ENCODE measurements around the gene SCN10A. TPM values are rescaled to one million over a fixed set of nuclear protein-coding genes. Genes with fewer than 3 reads are reported as not detected.

The SCN10A gene
- total and polyA plus RNA-seq, 7 donors: not detected

GRCh38 chr3:38773528-38773927 is 42.5 kb downstream of the SCN10A start:
- Histone ChIP-seq H3K9me3 (no peaks in the 10 kb centered on the region), H3K4me3 (no peak overlapping the region), H3K27me3 (ENCODE audit: insufficient read depth in 3 of 3, low read length in 2 of 3) (no peaks in the 10 kb centered on the region), H3K36me3 (ENCODE audit: insufficient read depth in 1 of 2, low read depth in 1 of 2) (no peaks in the 10 kb centered on the region), H3K4me1 (no peaks in the 10 kb centered on the region), H3K27ac (no peak overlapping the region)
- ATAC-seq: no peak
- intact Hi-C loops (cut with DNase I): no loop called here
- DNase-seq: no peak
- TF ChIP-seq CTCF (IDR thresholded peaks at IDR 0.05): no peak

DNA sequence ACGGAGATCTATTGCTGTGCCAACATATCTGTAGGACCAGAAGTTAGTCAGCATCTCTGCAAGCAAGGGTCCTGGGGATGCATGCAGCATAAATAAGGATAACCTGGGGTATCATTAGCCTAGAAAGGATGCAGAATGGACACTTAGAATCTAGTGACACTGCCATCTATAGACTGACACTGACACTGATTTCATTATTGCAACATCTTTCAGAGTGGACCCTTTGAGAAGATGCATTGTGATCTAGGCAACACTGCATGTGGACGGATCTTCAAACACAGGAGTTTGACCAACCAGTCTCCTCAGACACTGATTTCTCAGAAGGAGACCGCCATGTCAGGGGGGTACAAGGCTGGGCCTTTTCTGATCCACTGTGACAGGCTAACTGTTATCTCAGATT is 52.4 kb downstream of the SCN10A start:
- Histone ChIP-seq H3K4me3 (no peak overlapping the region), H3K27ac (no peak overlapping the region), H3K9me3 (no peaks in the 10 kb centered on the region), H3K4me1 (no peaks in the 10 kb centered on the region), H3K27me3 (ENCODE audit: insufficient read depth in 3 of 3, low read length in 2 of 3) (no peaks in the 10 kb centered on the region), H3K36me3 (ENCODE audit: insufficient read depth in 1 of 2, low read depth in 1 of 2) (no peaks in the 10 kb centered on the region)
- no peak for TF ChIP-seq CTCF (IDR thresholded peaks at IDR 0.05)
- intact Hi-C loops (cut with DNase I): no loop called here
- ATAC-seq (no peak), DNase-seq (no peak)
- 47 to 67% (median 50%) methylated on average over 3 of the region's 3 CpGs for WGBS, 3 donors

DNA sequence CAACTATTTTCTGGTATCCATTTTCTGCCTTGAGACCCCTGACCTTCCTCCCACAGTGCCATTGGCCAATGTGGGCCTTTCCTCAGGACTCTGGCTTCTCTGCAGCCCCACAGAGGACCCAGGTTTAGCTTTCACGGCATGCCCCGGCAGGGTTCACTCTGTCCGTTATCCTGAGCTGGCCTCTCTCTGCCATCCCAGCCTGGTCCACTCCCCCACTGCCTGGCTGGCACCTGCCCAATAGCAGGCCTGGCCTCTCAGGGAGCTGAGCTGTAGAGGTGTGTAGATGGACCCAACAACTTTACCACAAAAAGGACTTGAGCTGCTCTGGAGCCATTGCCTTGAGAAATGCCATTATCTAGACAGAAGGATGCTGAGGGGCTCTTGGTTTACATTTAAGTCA is 57.5 kb downstream of the SCN10A start:
- Histone ChIP-seq H3K27ac (no peak overlapping the region), H3K36me3 (ENCODE audit: insufficient read depth in 1 of 2, low read depth in 1 of 2) (no peaks in the 10 kb centered on the region), H3K27me3 (ENCODE audit: insufficient read depth in 3 of 3, low read length in 2 of 3) (no peaks in the 10 kb centered on the region), H3K4me1 (no peaks in the 10 kb centered on the region), H3K9me3 (no peaks in the 10 kb centered on the region), H3K4me3 (no peak overlapping the region)
- ATAC-seq (no peak), DNase-seq (no peak)
- TF ChIP-seq CTCF (IDR thresholded peaks at IDR 0.05): no peak
- WGBS, 3 donors: 70 to 93% (median 93%) methylated on average over 3 of the region's 3 CpGs
- intact Hi-C loops (cut with DNase I): no loop called here

- H3K9me3 ChIP-seq: no peaks in the 10 kb centered on the region
- no peaks in the 10 kb centered on the region for H3K27me3 ChIP-seq (ENCODE audit: insufficient read depth in 3 of 3, low read length in 2 of 3)
- 59 to 75% (median 63%) methylated on average over 4 of the region's 4 CpGs for WGBS, 3 donors
- H3K36me3 ChIP-seq (ENCODE audit: insufficient read depth in 1 of 2, low read depth in 1 of 2): no peaks in the 10 kb centered on the region
- ATAC-seq (no peak), DNase-seq (no peak)
- TF ChIP-seq CTCF (IDR thresholded peaks at IDR 0.05): no peak
- intact Hi-C loops (cut with DNase I): no loop called here
- no peak overlapping the region for H3K4me3 ChIP-seq
- no peaks in the 10 kb centered on the region for H3K4me1 ChIP-seq
- no peak overlapping the region for H3K27ac ChIP-seq
These were observed 58.3 kb downstream of the SCN10A start for GRCh38 chr3:38757721-38758120.

GRCh38 chr3:38756892-38757291 is 59.1 kb downstream of the SCN10A start:
- Histone ChIP-seq H3K27ac (no peak overlapping the region), H3K4me1 (no peaks in the 10 kb centered on the region), H3K27me3 (ENCODE audit: insufficient read depth in 3 of 3, low read length in 2 of 3) (no peaks in the 10 kb centered on the region), H3K9me3 (no peaks in the 10 kb centered on the region), H3K36me3 (ENCODE audit: insufficient read depth in 1 of 2, low read depth in 1 of 2) (no peaks in the 10 kb centered on the region), H3K4me3 (no peak overlapping the region)
- 61 to 70% (median 66%) methylated on average over 5 of the region's 5 CpGs for WGBS, 3 donors
- intact Hi-C loops (cut with DNase I): no loop called here
- no peak for DNase-seq
- TF ChIP-seq CTCF (IDR thresholded peaks at IDR 0.05): no peak
- ATAC-seq: no peak
